NCI-H446 (cell line): ENCODE results near the gene ACTG2.
"Not testable (repeated sequence)": the region's sequence is repeated elsewhere in the genome, so short reads cannot be mapped to it uniquely, and the experiment has no call there.

ENCODE experiments used
- DNase-seq, 2 experiments: peaks; one replicate each; lab custom pipeline; 2025; lab: John Stamatoyannopoulos, UW

Gene ACTG2

DNA sequence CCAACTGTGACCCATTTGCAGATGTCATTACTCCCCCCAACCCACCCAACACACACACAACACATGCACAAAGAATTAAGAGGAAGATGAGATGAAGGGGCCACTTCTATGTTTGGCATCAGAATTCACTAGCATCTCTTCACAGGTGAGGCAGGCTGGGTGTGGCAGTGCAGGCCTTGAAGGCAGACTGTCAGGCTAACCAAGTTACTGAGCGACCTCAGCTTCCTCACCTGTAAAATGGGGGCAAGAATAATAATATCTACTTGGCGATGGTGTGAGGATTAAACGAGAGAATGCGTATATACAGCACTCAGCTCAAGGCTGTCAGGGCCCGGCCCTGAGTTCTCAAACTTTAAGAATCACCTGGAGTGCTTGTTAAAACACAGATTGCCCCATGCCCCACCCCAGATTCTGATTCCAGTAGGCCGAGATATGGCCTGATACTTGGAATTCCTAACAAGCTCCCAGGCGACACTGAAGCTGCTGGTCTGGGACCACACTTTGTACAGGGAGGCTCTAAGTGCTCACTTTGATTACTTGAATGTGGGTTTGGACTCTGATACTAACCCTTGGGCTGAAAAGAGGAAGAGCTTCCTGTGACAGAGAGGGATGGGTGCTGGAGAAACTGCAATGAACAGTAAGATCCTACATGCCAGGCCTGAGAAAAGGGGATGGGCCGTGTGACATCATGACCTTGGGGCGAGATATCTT, 1.1 kb downstream of the ACTG2 start:
- DNase-seq = no peak

DNA sequence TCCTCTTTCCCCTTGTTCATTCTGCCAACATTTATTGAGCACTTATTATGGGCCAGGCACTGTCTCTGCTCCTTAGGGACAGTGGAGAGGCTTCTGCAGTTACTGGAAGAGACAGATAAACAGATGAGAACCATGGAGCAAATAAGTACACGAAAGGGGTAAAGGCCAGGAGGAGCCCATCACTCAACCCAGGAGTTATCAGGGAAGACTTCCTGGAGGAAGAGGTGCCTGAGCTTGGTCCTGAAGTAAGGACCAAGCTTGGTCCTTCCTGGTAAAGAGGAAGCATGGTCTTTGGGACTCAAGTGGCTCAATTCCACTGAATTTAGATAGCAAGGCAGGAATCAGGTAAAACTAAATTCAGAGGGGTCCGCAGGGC, 1.7 kb downstream of the ACTG2 start:
- no peak for DNase-seq

DNA sequence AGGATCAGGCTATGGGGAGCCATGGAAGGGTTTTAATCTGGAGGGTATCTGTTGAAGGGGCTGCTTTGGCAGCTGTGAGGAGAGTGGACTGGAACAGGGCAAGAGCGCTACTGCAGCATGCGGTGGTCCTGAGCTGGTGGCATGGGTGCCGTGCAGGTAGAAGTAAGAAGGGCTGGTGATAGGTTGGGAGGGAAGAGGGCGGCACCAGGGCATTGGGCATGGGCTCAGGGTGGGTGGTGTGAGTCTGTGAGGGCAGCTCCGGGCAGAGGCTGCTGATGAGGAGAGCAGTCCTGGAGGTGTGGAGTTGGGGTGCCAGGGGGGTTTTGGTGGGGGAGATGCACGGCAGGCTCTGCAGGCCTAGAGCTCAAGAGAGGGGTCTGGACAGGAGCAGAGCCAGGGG, 2.1 kb downstream of the ACTG2 start:
- no peak for DNase-seq

DNA sequence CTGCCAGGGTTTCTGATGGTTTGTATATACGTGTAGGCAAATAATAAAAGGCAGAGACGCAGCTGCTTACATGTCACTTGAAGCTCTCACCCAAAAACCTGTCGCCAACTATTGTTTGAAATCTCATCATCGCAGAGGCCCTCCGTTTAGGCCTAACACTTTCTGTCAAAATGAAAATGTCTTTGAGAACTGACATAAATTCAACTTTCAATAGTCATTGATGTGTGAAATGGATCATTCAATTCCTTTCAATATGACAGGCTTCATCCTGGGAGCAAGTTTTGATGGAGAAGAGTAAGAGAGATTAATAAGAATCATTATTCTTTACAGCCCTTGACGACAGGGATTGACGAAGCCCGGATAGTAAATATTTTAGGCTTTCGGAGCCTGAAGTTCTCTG, 2.7 kb downstream of the ACTG2 start:
- DNase-seq = no peak

DNA sequence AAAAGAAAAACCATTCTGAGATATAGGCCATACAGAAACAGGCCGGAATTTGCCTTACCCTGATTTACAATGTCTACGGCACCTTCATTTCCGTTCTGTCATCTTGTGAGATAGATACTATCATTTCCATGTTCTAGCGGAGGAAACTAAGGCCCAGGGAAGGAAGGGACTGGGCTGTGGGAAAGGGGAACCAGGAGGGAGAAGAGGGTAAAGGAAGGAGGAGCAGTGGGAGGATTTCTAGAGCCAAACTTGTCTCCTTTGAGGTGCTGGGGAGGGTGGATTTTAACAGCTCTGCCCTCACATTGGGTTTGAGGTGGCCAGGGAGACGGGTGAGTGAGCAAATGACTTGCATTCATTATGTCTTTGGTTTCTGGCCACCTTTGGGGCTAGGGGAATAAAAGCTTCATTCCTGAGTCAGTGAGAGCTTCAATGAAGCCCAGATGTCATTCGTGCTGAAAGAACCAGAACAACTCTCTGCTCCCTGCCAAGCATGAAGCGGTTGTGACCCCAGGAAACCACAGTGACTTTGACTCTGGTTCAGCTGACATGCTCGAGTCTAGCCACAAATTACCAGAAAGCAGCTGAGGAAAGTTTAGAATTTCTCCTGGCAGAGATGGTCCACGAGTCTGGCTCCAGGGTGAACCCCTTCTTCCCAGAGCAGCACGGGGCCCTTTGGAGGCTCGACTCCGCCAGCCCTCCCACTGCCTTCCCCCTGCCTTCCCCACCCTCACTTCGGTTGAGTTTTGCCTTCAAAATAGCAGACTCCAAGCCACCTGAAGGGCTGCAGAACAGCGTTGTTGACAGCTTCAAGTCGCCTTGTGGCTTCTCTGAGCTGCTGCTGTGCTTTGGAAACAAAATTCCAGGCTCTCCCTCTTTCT, 3.8 kb downstream of the ACTG2 start:
- no peak for DNase-seq

DNA sequence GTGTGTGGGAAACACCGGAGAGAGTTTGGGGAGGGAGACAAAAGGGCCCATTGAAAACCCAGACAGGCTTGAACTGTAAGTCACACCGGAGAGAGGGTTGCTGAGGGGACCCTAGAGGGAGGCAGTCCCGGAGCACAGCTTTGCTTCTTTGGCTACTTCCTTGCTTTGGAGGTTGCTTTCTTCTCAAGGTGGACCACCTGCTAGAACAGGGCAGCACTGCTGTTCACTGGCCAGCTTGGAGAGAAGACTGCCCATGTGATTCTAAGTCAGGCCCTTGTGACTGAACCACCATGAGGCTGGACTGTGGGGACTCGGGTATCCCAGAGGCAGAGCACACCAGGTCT, 4.4 kb downstream of the ACTG2 start:
- DNase-seq = no peak

DNA sequence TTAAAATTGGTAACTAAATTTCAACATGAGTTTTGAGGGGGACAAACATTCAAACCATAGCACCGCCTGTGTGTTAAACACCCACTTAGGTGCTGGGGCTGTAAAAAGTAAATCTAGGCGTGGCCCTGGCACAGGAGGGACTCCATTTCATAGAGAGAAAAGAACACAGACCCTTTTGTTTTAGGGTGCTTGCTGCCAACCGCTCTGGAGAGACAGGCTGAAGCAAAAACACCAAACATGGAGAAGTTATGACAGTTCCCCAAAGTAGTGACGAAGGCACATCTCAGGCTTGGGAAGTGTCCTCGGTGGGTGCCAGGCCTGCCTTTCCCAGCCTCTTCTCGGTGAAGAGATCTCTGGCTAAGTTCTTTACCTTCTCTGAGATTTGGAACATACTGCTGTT, 5.1 kb downstream of the ACTG2 start:
- DNase-seq = no peak

DNA sequence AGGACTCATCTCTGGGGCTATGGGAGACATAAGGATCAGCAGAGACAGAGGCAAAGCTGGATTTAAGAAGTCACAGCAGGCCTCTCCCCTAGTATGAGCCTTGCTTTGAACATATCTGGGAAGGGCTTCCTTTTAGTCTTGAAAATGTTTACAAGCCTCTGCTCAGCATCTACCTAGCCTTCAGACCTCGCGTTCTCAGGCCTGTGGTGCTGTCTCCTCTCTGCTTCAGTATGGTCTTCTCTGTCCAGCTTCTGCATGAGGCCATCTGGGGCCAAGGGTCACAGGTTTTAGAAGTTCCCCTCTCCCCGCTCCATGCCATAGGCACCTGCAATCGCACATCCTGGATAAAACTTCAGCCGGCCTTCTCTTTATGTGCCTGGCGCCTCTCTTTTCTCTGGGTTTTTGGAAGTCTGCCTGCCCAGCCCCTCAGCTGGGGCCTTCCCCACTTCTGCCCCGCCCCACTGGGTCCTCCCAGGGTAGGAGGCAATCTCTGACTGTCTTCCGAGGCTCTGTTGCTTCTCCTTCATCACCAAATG, 7.1 kb downstream of the ACTG2 start:
- DNase-seq = no peak

DNA sequence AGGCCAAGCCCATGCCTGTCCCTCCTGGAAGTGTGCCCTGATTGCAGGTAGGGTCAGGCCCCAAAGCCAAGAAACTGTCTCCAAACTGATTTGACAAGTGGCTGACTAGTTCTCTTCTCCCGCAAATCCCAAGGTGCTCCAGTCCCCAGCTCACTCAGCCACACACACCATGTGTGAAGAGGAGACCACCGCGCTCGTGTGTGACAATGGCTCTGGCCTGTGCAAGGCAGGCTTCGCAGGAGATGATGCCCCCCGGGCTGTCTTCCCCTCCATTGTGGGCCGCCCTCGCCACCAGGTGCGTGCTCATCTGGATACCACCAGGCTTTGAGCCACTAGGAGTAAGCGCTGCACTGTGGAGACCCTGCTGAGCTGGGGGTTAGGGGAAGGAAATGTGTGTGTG, 8.3 kb downstream of the ACTG2 start:
- no peak for DNase-seq

DNA sequence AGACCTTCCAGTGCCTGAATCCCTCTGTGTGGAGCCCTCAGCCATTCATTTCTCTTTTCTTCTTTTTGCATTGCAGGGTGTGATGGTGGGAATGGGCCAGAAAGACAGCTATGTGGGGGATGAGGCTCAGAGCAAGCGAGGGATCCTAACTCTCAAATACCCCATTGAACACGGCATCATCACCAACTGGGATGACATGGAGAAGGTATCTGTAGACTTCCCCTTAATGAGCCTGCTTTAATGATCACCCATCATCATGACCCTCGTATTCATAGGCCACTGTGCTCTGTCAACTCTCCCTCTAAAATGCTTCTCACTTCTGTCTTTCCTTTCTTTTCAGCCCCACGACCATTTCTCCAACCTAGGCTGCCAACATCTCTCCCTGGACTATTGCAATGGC, 9.5 kb downstream of the ACTG2 start:
- DNase-seq = no peak

DNA sequence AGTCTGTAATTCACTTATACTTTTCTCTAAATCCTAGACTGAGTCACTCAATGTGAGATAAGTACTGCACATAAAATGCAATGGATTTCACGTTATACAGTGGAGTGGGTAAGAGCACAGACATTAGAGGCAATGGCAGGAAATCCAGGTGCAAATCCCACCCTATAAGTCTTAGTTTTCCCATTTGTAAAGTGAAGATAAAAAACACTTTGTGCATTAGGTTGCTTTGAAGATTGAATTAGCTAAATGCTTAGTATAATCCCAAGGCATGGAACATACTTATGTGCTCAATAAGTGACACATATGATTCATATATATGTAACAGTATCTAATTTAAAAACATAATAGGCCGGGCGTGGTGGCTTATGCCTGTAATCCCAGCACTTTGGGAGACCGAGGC, 10.5 kb downstream of the ACTG2 start:
- no peak for DNase-seq

DNA sequence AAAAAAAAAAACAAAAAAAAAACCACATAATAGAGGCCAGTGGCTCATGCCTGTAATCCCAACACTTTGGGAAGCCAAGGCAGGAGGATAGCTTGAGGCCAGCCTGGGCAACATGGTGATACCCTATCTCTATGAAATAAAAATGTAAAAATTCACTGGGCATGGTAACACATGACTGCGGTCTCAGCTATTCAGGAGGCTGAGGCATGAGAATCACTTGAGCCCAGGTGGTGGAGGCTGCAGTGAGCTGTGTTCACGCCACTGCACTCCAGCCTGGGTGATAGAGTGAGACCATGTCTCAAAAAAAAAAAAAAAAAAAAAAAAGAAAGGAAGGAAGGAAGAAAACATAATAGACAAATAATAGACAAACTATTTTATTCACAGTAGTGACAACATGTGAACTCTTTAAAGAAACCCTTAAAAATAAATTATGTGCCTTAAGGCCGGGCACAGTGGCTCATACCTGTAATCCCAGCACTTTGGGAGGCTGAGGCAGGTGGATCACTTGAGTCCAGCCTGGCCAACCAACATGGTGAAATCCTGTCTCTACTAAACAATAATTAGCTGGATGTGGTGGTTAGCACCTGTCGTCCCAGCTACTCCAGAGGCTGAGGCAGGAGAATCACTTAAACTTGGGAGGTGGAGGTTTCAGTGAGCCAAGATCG, 11.3 kb downstream of the ACTG2 start:
- DNase-seq = not testable (repeated sequence)

DNA sequence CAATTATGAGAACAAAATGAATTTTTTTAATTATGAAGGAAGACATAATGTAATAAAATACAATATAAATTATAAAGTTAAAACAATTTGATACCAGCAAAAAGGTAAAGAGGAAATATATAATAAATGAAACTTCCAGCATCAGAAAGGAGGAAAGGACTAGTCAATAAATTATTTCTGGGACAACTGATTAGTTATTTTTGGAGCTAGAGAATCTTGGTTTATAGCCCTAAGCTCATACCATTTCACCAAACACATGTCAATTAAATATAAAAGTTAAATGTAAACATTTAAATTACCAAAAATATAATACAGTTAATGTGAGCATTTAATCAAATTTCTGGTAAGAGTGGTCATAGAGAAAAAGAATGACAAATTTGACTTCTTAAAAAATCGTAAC, 12.1 kb downstream of the ACTG2 start:
- no peak for DNase-seq

DNA sequence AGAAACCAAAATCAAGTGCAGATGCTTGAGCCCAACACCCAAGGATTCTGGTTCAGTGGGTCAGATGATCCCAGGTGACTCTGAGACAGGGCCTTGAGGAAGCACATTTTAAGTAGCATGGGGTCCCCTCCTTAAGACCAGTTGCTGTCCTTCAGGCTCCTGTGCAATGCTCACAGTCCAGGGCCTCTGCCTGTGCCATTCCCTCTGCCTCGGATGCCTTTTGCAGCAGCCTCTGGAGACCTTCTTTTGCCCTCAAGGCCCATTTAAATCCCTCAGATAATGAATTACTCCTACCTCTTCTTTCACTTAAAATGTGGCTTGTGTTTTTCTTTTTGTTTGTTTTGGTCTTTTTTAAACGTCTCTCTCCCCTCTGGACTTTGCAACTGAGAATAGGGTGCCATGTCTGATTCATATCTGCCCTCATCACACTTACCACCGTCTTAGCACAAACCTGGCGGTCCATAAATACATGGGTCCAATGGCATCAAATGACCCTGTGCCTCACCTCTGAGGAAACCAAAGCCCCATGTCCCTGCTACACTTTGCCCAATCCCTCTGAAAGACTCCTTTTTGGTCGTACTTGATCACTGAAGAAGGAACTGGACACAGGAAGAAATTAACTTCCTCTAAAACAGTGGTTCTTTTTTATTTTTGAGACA, 14.2 kb downstream of the ACTG2 start:
- DNase-seq = no peak

DNA sequence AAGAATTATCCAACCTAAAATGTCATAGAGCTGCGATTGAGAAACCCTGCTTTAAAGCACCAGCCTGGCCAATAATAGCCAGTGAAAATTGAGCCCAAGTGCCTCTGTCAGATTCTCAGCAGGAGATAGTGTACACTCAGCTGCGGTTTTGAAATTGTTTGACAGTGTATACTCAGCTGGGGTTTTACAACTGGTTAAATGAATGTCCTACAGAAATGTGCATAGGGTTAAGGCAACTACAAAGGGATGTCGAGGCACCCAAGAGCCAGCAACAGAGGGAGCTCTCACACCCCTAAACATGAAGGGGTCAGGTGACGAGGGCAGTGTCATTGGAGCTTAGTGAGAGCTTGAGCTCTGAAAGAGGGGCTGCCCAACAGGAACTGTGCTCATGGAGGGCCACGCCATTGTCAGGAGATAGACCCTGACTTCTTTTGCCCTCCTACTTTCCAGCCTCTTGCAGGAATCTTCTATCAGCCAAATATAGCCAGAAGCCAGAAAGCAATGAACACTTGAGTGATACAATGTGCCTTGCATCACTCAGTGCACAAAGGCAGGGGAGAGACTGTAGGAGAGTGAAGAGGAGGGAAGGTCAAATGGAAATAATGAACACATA, 15.1 kb downstream of the ACTG2 start:
- DNase-seq = no peak

DNA sequence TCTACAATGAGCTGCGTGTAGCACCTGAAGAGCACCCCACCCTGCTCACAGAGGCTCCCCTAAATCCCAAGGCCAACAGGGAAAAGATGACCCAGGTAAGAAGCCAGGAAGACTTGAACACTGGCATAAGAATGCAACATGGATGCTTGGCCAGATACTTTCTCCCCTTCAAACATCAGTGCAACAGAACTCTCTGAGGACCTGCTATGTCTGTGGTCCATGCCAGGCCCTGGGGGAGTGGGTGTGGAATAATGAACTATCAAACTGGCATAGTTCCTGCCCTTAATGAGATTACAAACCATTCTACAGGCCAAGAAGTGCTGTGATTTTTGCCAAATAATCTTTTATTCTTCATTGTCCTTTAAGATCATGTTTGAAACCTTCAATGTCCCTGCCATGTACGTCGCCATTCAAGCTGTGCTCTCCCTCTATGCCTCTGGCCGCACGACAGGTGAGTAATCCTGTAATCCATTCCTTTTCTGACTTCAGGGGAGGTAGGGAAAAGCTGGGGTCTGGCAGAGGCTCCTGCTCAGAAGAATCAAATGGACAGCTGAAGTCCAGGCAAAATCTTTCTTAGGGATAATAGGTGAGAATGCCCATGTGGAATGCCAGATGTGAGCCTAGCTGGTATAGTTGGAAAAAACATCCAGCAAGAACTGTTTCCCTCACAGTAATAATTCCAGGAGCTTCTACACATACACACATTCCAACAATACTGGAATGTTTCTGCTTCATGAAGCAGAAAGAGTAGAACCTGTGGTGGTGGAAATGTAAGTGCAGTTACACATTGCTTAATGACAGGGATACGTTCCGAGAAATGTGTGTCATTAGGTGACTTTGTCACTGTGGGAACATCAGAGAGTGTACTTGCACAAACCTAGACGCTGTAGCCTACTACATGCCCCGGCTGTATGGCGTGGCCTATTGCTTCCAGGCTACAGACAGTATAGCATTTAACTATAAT, 16.2 kb downstream of the ACTG2 start:
- no peak for DNase-seq

DNA sequence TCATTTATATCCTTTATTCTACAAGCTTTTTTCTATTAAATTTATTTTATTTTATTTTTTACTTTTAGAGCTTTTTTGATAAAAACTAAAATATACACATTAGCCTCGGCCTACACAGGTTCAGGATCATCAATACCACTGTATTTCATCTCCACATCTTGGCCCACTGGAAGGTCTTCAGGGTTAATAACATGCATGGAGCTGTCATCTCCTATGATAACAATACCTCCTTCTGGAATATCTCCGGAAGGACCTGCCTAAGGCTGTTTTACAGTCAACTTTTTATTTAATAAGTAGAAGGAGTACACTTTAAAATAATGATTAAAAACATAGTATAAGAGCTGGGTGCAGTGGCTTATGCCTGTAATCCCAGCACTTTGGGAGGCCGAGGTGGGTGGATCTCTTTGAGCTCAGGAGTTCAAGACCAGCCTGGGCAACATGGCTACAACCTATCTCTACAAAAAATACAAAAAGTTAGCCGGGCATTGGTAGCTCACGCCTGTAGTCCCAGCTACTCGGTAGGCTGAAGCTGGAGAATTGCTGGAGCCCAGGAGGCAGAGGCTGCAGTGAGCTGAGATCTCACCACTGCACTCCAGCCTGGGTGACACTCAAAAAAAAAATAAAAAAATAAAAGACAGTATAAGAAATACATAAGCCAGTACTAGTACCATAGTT, 18.2 kb downstream of the ACTG2 start:
- no peak for DNase-seq

DNA sequence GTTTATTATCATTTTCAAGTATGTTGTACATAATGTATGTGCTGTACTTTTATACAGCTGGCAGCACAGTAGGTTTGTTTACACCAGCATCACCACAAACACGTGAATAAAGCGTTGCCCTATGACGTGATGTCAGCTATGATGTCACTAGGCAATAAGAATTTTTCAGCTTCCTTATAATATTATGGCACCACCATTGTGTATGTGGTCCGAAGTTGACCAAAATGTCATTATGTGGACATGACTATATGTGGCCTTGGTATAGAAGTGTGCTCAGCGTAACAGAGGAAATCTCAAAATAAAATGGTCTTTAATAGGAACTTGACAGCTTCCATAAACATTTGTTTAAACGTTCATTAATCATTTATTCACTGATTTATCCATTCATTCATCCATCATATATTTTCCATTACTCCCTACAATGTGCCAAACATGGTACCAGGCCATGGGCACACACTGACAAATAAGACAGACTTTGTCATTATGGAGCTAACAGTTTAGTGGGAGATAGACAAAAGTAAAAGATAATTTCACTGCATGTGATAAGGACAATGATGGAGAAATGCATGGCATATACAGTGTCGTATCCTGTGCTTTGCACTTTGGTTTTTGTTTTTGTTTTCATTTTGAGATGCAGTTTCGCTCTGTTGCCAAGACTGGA, 18.9 kb downstream of the ACTG2 start:
- no peak for DNase-seq

DNA sequence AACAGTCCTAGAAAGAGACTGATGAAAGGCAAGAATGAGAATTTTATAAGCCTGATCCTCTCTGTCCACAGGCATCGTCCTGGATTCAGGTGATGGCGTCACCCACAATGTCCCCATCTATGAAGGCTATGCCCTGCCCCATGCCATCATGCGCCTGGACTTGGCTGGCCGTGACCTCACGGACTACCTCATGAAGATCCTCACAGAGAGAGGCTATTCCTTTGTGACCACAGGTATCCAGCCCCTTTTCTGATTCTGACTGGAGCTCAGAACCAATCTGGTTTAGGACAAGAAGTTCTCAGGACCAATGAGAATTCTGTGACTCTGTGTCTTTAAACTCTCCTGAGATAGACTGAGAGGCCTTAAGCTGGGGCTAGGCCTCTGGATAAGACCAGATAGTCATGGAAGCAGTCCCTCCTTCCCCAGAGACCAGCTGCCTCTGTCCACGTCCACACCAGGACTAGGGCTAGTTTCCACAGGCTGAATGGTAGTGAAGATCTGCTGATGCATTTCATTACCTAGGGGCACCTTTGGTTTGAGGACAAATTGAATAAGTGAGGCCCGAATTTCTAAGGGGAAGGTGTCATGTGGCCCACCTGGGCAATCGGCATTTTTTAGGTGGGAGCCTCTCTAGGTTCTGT, 20.7 kb downstream of the ACTG2 start:
- no peak for DNase-seq
